ENCODE data around the gene MACROD2.

Gene MACROD2

DNA sequence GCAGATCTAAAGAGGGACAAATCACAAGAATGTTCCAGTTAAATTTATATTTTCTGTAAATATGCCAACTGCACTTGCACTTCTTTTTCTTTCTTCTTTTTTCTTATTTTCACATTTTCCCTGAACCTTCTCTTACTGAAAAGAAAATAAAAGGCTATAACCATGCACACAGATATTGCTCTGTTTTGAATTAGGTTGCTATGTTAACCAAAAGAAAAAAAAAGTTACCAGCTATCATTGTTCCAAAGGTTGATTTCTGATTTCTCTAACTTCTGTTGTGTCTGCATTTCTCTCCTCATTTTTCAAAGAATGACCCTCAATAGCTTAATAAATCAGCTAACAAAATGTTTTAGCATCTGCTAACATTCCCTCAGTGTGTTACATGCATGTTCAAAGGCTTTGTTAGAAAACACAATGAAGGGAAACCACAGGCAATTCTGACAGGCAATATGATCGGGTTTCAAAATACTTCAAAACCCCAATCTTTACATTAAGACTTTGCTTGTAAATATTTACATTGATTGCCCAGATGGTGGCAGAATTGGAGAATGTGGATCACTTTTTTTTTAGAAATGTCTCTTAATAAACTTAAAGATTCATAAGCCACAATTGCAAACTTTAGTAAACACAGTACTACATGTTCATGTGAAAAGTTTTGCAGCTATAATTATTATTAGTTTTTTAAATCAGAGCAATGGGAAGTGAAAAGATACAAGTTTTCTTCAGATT, 1270.4 kb downstream of the MACROD2 start:
- TF ChIP-seq, protein P1, sequence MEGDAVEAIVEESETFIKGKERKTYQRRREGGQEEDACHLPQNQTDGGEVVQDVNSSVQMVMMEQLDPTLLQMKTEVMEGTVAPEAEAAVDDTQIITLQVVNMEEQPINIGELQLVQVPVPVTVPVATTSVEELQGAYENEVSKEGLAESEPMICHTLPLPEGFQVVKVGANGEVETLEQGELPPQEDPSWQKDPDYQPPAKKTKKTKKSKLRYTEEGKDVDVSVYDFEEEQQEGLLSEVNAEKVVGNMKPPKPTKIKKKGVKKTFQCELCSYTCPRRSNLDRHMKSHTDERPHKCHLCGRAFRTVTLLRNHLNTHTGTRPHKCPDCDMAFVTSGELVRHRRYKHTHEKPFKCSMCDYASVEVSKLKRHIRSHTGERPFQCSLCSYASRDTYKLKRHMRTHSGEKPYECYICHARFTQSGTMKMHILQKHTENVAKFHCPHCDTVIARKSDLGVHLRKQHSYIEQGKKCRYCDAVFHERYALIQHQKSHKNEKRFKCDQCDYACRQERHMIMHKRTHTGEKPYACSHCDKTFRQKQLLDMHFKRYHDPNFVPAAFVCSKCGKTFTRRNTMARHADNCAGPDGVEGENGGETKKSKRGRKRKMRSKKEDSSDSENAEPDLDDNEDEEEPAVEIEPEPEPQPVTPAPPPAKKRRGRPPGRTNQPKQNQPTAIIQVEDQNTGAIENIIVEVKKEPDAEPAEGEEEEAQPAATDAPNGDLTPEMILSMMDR (conservative IDR thresholded peaks at IDR 0.05; ENCODE audit: low read length): no peak
- H3K4me3 ChIP-seq (ENCODE audit: low read length): no peak overlapping the region
- DNase-seq (ENCODE audit: low read depth): no peak

DNA sequence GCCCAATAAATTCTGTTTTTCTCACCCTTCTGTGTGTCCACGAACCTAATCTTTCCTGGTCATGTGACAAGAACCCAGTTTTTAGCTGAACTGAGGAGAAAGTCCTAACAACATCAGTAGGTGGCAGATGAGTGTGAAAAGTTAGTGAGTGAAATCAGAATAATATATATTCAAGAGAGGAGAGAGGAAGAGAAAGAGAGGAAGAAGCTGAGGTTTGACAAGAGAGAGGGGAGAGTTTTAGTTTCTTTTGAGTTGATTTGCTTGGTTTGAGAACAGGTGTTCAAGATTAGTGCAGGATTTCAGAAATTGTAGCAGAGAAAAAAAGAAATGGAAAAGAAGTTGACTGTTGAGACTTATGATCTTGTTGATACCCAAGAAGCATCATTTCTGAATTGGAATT, 1272.6 kb downstream of the MACROD2 start:
- no peak for DNase-seq (ENCODE audit: low read depth)
- H3K4me3 ChIP-seq (ENCODE audit: low read length): no peak overlapping the region
- TF ChIP-seq, protein P1 (conservative IDR thresholded peaks at IDR 0.05; ENCODE audit: low read length): no peak

DNA sequence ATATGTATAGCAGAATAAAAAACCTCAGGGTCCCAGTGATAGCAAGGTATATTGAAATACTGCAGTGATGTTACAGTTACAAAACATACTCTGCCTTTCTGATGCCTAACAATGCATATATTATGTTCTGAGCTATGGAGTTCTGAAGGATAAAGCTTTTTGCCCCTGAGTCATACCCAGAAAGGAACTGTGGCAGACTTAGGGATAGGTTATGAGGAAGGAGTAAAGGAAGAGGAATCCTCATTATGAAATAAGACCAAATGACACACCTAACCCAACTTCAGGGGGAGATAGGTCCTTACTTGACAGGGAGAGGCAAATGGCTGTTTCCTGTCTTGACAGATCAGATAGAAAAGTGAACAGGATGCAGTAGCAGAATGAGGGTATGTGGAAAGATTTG, 1282.7 kb downstream of the MACROD2 start:
- TF ChIP-seq, protein P1 (conservative IDR thresholded peaks at IDR 0.05; ENCODE audit: low read length): no peak
- H3K4me3 ChIP-seq (ENCODE audit: low read length): no peak overlapping the region
- no peak for DNase-seq (ENCODE audit: low read depth)

DNA sequence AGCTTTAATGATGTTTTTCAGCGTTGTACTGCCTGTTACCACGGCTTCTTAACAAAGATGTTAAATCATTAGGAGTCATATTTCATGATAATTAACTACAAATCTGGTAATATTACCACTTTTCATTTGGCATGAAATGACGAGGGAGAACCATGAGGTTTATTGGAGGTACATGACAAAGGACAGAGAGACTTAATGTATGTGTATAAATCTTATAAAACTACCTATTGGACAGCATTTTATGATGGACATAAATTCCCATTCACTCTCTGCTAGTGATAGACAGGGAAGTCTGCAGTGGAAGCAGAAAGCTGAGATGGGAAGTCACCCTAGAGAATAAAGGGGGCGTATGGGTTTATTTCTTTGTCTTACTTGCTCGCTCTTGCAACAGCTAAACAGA, 1292.0 kb downstream of the MACROD2 start:
- DNase-seq (ENCODE audit: low read depth): no peak
- no peak overlapping the region for H3K4me3 ChIP-seq (ENCODE audit: low read length)
- TF ChIP-seq, protein P1 (conservative IDR thresholded peaks at IDR 0.05; ENCODE audit: low read length): no peak

DNA sequence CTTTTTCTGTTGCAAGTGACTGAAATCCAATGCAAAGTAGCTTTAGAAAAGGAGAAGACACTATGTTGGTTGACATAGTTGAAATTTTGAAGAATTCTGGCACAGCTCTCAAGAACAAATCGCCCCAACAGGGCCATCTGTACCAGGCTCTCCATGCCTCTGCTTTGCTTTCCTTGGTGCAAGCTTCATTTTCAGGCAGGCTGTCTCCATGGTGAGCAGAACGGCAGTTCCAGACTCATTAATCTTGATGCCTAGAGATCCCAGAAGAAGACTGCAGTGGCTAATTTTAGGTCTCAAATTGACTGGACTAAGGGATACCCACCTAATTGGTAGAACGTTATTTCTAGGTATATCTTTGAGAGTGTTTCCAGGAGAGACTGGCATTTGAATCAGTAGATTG, 1292.8 kb downstream of the MACROD2 start:
- H3K4me3 ChIP-seq (ENCODE audit: low read length): no peak overlapping the region
- no peak for DNase-seq (ENCODE audit: low read depth)
- TF ChIP-seq, protein P1 (conservative IDR thresholded peaks at IDR 0.05; ENCODE audit: low read length): no peak

DNA sequence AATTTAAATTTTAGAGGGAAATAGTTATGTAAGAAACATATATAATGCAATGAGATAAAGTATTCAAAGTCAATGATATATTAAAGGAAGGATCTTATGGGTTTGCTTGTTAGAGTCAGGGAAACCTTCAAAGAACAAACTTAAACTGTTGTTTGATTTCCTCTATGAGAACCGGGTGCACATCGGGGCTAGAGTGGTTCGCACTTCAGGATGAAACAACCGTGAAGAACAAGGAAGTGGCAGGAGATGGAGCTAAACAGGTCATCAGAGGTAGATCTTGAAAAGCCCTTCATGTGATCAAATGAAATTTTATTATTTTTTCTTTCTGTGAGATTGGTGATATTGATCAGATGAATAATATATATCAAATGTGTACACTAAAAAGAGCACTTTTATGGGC, 1294.0 kb downstream of the MACROD2 start:
- DNase-seq (ENCODE audit: low read depth): no peak
- TF ChIP-seq, protein P1 (conservative IDR thresholded peaks at IDR 0.05; ENCODE audit: low read length): no peak
- H3K4me3 ChIP-seq (ENCODE audit: low read length): no peak overlapping the region

DNA sequence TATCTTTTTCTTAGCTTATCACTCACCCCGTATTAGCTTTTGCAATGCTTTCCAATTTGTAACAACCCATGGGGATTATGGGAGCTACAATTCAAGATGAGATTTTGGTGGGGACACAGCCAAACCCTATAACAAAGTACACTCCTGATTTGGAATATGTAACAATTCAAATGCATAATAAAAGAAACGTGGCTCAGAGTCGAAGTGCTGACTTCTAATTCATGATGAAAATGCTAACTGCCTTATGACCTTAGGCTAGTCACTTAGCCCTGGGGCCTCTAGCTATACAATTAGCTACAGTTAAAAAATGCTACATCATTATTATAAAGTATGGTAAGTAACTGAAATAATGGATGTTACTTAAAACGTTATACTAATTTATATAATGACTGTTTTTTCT, 1297.1 kb downstream of the MACROD2 start:
- H3K4me3 ChIP-seq (ENCODE audit: low read length): no peak overlapping the region
- TF ChIP-seq, protein P1 (conservative IDR thresholded peaks at IDR 0.05; ENCODE audit: low read length): no peak
- no peak for DNase-seq (ENCODE audit: low read depth)
